Panc1 (cell line): ENCODE data around the gene MMP15. TPM values are rescaled to one million over a fixed set of nuclear protein-coding genes. Genes with fewer than 3 reads are reported as not detected.

ENCODE experiments used
- ATAC-seq: fragments of 200-7000 bp; cut with Tn5 transposase; 2 replicates; pipeline ENCODE4 v1.9.1; 2020; ENCODE audit warnings: mild to moderate bottlenecking, moderate library complexity
- BruUV-seq: library from RNA; stranded (reverse); fragments of 400-500 nt; replicated peaks from 2 replicates; lab custom pipeline; 2021; lab: Mats Ljungman, UMichigan
- CTCF ChIA-PET: fragments of 300-600 bp; sonication (Branson Sonifier 250); formaldehyde crosslinking; loops from one replicate; lab custom pipeline; 2022; ENCODE audit warnings: antibody characterized with exemption; lab: Charles Lee
- POLR2A ChIA-PET: fragments of 300-600 bp; sonication (Branson Sonifier 250); formaldehyde crosslinking; loops from one replicate; lab custom pipeline; 2022; ENCODE audit warnings: antibody characterized with exemption; lab: Charles Lee
- DNase-seq: peaks from one replicate; pipeline ENCODE4 v3.0.0-alpha.2; 2010; ENCODE audit warnings: low read depth, low spot score
- H3K27ac ChIP-seq: 2 replicates; pipeline ENCODE4 v1.5.1; 2011; ENCODE audit warnings: mild to moderate bottlenecking, low read length, inconsistent platforms
- H3K27me3 ChIP-seq: fragments of 200-500 bp; sonication (Bioruptor generic); 2 replicates; pipeline ENCODE4 v1.6.0; 2014; ENCODE audit warnings: low read length, inconsistent platforms; ENCODE audit not compliant: control insufficient read depth, insufficient read depth
- H3K36me3 ChIP-seq: fragments of 200-500 bp; sonication (Bioruptor generic); 2 replicates; pipeline ENCODE4 v1.5.1; 2014; ENCODE audit warnings: inconsistent platforms, mild to moderate bottlenecking, low read length, moderate library complexity; ENCODE audit not compliant: control insufficient read depth, insufficient read depth
- H3K4me1 ChIP-seq: 2 replicates; pipeline ENCODE4 v1.5.1; 2011; ENCODE audit warnings: inconsistent platforms, mild to moderate bottlenecking, low read length, moderate library complexity; ENCODE audit not compliant: control insufficient read depth, insufficient read depth
- H3K4me3 ChIP-seq, 2 experiments: 2 replicates each; pipeline ENCODE4 v1.5.1; 2011 to 2012; ENCODE audit warnings: low read depth in 2 of 2, low read length in 2 of 2, mild to moderate bottlenecking in 2 of 2, inconsistent platforms in 1 of 2, moderate library complexity in 1 of 2
- H3K9me3 ChIP-seq: fragments of 200-500 bp; sonication (Bioruptor generic); 2 replicates; pipeline ENCODE4 v1.5.1; 2014; ENCODE audit warnings: low read depth, mild to moderate bottlenecking, inconsistent platforms, low read length, moderate library complexity; ENCODE audit not compliant: control insufficient read depth, insufficient read depth
- POLR2AphosphoS5 ChIP-seq: IDR thresholded peaks from 2 replicates; pipeline ENCODE4 v1.6.1; 2012; ENCODE audit warnings: mild to moderate bottlenecking, low read depth, low read length, moderate library complexity
- REST ChIP-seq, 2 experiments: IDR thresholded peaks; 2 replicates each; pipeline ENCODE4 v1.6.1; 2011 to 2012; ENCODE audit warnings: low read depth in 2 of 2, control low read depth in 1 of 2, low read length in 1 of 2, mild to moderate bottlenecking in 1 of 2, moderate library complexity in 1 of 2; ENCODE audit not compliant: insufficient read depth in 1 of 2
- SIN3A ChIP-seq: IDR thresholded peaks from 2 replicates; pipeline ENCODE4 v1.6.1; 2012; ENCODE audit warnings: low read depth, mild to moderate bottlenecking, low read length, moderate library complexity, borderline replicate concordance; ENCODE audit not compliant: insufficient read depth
- TCF7L2 ChIP-seq: IDR thresholded peaks from 2 replicates; pipeline ENCODE4 v1.6.1; 2011; ENCODE audit warnings: mild to moderate bottlenecking, low read depth, low read length, inconsistent platforms
- in situ Hi-C: cut with HindIII; loops from 2 replicates; pipeline ENCODE4 v1.10.0; 2016; ENCODE audit warnings: low sequenced_read_pairs, low pct_unique_long_range_greater_than_20kb
- intact Hi-C: fragments of 100-400 bp; cut with micrococcal nuclease; formaldehyde crosslinking; loops from one replicate; pipeline ENCODE4 v1.10.0; 2022; ENCODE audit not compliant: unreplicated experiment
- total RNA-seq: library from RNA; stranded (reverse); gene quantifications from one replicate; pipeline ENCODE4 v1.2.1, GENCODE V29; 2021; ENCODE audit not compliant: unreplicated experiment
- TF ChIP-seq, protein P1 (sequence below): fragments of 450-650 bp; IDR thresholded peaks from 2 replicates; pipeline ENCODE4 v1.5.1; 2017; ENCODE audit warnings: mild to moderate bottlenecking

The MMP15 gene
- total RNA-seq, 1 experiment from 2014 or later, result 10.9 TPM

DNA sequence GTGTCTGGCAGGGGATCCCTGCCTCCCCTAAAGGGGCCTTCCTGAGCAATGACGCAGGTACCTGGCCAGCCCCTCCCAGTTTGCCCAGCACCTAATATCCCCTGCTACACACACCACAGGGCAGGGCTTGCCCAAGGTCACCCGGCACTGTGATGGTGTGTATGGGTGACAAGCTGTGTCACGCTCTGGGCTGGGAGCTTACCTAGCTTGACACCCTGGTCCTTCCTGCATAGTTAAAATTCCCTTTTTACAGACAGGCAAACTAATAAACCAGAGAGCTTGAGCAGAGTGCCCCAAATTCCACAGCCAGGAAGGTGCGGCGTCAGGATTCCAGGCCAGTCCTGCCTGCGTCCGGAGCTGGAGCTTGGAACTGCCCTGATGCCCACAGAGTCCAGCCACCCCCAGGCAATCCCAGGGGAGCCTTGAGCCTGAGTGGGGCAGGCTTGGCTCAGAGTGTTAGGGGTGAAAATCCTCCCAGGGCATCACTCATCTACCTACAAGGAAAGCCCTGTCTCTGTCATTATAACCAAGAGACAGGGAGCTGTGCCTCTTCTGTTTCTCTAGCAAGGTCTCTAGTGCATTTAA is 18.1 kb downstream of the MMP15 start:
- no peaks in the 10 kb centered on the region for H3K9me3 ChIP-seq
- POLR2A ChIA-PET, result no interaction called here
- TF ChIP-seq POLR2AphosphoS5 (no peak), REST (IDR thresholded peaks at IDR 0.05; ENCODE audit: insufficient read depth in 1 of 2, low read depth in 2 of 2, low read length in 1 of 2) (no peak), TCF7L2 (no peak), SIN3A (no peak)
- TF ChIP-seq, protein P1, sequence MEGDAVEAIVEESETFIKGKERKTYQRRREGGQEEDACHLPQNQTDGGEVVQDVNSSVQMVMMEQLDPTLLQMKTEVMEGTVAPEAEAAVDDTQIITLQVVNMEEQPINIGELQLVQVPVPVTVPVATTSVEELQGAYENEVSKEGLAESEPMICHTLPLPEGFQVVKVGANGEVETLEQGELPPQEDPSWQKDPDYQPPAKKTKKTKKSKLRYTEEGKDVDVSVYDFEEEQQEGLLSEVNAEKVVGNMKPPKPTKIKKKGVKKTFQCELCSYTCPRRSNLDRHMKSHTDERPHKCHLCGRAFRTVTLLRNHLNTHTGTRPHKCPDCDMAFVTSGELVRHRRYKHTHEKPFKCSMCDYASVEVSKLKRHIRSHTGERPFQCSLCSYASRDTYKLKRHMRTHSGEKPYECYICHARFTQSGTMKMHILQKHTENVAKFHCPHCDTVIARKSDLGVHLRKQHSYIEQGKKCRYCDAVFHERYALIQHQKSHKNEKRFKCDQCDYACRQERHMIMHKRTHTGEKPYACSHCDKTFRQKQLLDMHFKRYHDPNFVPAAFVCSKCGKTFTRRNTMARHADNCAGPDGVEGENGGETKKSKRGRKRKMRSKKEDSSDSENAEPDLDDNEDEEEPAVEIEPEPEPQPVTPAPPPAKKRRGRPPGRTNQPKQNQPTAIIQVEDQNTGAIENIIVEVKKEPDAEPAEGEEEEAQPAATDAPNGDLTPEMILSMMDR, result no peak
- no peaks in the 10 kb centered on the region; the same call in 1 of the 2 replicates for H3K4me1 ChIP-seq
- in situ Hi-C loops (no loop called here), intact Hi-C loops (no loop called here)
- H3K27me3 ChIP-seq, result no peaks in the 10 kb centered on the region
- no peaks in the 10 kb centered on the region for H3K36me3 ChIP-seq
- BruUV-seq, result no TSS peak
- no peak overlapping the region for H3K27ac ChIP-seq
- CTCF ChIA-PET, result no interaction called here
- DNase-seq (no peak), ATAC-seq (no peak)
- no peak overlapping the region for H3K4me3 ChIP-seq

DNA sequence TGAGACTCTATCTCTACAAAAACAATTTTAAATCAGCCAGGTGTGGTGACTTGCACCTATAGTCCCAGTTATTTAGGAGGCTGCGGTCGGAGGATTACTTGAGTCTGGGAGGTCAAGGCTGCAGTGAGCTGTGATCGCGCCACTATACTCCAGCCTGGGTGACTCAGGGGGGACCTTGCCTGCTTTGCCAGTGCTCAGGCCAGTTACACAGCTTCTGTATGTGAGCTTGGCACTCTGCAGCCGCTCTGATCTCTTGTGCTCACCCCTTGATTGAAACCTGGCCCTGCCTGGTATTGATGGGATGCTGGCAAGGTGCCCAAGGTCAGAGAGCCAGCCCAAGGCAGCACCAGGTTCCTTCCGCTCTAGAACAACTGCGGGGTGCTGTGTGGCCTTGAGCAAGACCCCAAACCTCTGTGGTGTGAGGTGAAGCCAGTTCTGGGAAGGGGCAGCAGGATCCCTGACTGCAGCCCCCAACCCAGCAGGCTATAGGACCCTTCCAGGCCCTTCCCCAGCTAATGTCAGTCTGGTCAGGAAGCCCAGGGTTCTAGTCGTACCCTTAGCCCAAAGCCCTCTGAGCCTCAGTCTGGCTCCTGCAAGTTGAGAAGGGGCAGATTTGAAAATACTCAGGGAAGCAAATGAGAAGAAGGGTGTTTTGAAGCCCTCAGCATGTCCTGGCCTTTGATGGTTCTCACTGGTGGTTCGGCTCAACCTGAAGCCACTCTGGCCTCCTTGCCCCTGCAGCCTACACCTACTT is 18.9 kb downstream of the MMP15 start:
- in situ Hi-C loops (no loop called here), intact Hi-C loops (no loop called here)
- ATAC-seq, result no peak
- Histone ChIP-seq H3K4me1 (no peaks in the 10 kb centered on the region; the same call in 1 of the 2 replicates), H3K27ac (no peak overlapping the region), H3K36me3 (no peaks in the 10 kb centered on the region), H3K27me3 (no peaks in the 10 kb centered on the region), H3K9me3 (no peaks in the 10 kb centered on the region), H3K4me3 (no peak overlapping the region)
- BruUV-seq, result no TSS peak
- TF ChIP-seq, protein P1, result no peak
- TF ChIP-seq SIN3A (no peak), TCF7L2 (no peak), REST (IDR thresholded peaks at IDR 0.05; ENCODE audit: insufficient read depth in 1 of 2, low read depth in 2 of 2, low read length in 1 of 2) (no peak), POLR2AphosphoS5 (no peak)
- no peak for DNase-seq
- ChIA-PET CTCF (no interaction called here), POLR2A (no interaction called here)
